Prostate gland (tissue), 2 donors: ENCODE results near the gene MAPK14.

ENCODE experiments used
- POLR2A ChIP-seq: fragments of 450-650 bp; IDR thresholded peaks from one replicate; pipeline ENCODE4 v1.6.1; 2016; ENCODE audit warnings: antibody characterized with exemption, mild to moderate bottlenecking
- POLR2AphosphoS5 ChIP-seq: sonication (generic); formaldehyde crosslinking; IDR thresholded peaks from one replicate; pipeline ENCODE4 v1.6.1; 2017; ENCODE audit warnings: antibody characterized with exemption
- TF ChIP-seq, protein P1 (sequence below), 4 experiments: fragments of 200-600 bp in 2 of 4; fragments of 450-650 bp in 2 of 4; sonication (generic) in 2 of 4; IDR thresholded peaks; 1 replicate in 3 of 4; 2 replicates in 1 of 4; pipeline ENCODE4 v1.5.1; 2016 to 2019; ENCODE audit warnings: antibody characterized with exemption in 4 of 4, mild to moderate bottlenecking in 2 of 4, moderate library complexity in 2 of 4

DNA sequence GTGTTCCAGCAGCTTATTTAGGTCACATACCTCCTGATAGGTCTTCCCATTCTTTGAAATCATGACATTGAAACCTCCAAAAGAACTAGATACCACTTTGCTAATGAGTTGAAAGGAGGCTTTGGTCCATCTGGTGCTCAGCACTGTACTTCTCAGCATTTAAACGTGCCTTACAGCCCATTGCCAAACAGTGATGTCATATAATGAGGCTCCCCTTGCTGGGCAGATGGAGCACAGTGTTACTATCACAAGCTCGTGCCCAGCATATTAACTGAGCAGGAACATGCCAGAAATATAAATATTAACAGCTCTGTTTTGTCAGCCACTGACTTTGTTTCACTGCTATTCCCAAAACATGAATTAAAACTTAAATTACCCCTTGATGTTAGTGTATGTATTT is 77.2 kb downstream of the MAPK14 start:
- TF ChIP-seq, protein P1, sequence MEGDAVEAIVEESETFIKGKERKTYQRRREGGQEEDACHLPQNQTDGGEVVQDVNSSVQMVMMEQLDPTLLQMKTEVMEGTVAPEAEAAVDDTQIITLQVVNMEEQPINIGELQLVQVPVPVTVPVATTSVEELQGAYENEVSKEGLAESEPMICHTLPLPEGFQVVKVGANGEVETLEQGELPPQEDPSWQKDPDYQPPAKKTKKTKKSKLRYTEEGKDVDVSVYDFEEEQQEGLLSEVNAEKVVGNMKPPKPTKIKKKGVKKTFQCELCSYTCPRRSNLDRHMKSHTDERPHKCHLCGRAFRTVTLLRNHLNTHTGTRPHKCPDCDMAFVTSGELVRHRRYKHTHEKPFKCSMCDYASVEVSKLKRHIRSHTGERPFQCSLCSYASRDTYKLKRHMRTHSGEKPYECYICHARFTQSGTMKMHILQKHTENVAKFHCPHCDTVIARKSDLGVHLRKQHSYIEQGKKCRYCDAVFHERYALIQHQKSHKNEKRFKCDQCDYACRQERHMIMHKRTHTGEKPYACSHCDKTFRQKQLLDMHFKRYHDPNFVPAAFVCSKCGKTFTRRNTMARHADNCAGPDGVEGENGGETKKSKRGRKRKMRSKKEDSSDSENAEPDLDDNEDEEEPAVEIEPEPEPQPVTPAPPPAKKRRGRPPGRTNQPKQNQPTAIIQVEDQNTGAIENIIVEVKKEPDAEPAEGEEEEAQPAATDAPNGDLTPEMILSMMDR (IDR thresholded peaks at IDR 0.05): no peak
- TF ChIP-seq POLR2A (no peak), POLR2AphosphoS5 (peak; percentile 18)
